Measurements from ENCODE around the gene PPP2R3A.
A peak's percentile ranks its signal among the peaks of the same experiment; 100 is the strongest.
"Not testable (repeated sequence)": the region's sequence is repeated elsewhere in the genome, so short reads cannot be mapped to it uniquely, and the experiment has no call there.

PPP2R3A gene

DNA sequence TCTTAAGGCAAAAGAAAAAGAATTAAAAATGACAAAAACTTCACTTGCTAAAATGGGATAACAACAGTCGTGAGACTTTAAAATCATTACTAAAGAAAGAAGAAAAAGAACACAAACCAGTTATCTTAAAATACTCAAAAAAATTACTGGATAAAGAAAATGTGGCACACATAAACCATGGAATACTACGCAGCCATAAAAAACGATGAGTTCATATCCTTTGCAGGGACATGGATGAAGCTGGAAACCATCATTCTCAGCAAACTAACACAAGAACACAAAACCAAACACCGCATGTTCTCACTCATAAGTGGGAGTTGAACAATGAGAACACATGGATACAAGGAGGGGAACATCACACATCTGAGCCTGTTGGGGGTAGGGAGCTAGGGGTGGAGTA is 202.7 kb downstream of the PPP2R3A start:
- H3K4ac ChIP-seq (ENCODE audit: low read depth in 1 of 2, low read length in 2 of 2); H3K4me3 ChIP-seq (ENCODE audit: insufficient read depth in 1 of 2, low read depth in 1 of 2, low read length in 2 of 2); H2BK15ac ChIP-seq (ENCODE audit: low read depth, poor library complexity, severe bottlenecking); H2BK120ac ChIP-seq (ENCODE audit: low read depth, low read length); H4K8ac ChIP-seq (ENCODE audit: low read length); DNase-seq; H2AK5ac ChIP-seq (ENCODE audit: low read length, severe bottlenecking); H3K14ac ChIP-seq (ENCODE audit: low read length in 2 of 2); H3K4me2 ChIP-seq (ENCODE audit: low read length, poor library complexity, severe bottlenecking); H3K79me1 ChIP-seq (replicated peaks; ENCODE audit: low read length, poor library complexity, severe bottlenecking); H3K36me3 ChIP-seq (ENCODE audit: control insufficient read depth in 1 of 2, insufficient read depth in 2 of 2, low read depth in 1 of 2, low read length in 2 of 2); H2BK5ac ChIP-seq (ENCODE audit: low read depth, low read length, poor library complexity, severe bottlenecking); H4K91ac ChIP-seq (ENCODE audit: low read length); H3K23ac ChIP-seq (ENCODE audit: low read length in 2 of 2); H3K27ac ChIP-seq (ENCODE audit: low read length, poor library complexity, severe bottlenecking); H3K9me3 ChIP-seq (ENCODE audit: control insufficient read depth, low read length); H3K18ac ChIP-seq (ENCODE audit: low read depth in 1 of 2, low read length in 2 of 2); H3K4me1 ChIP-seq (ENCODE audit: control insufficient read depth, insufficient read depth, low read depth, low read length); H3K9ac ChIP-seq (ENCODE audit: low read length); H3K27me3 ChIP-seq (ENCODE audit: control insufficient read depth in 1 of 2, insufficient read depth in 1 of 2, low read length in 2 of 2); H2AFZ ChIP-seq (ENCODE audit: low read depth, low read length); H2BK12ac ChIP-seq (ENCODE audit: low read length in 2 of 2): not testable (repeated sequence)
- no CpG with 5 or more reads among the region's 4 CpGs for WGBS

DNA sequence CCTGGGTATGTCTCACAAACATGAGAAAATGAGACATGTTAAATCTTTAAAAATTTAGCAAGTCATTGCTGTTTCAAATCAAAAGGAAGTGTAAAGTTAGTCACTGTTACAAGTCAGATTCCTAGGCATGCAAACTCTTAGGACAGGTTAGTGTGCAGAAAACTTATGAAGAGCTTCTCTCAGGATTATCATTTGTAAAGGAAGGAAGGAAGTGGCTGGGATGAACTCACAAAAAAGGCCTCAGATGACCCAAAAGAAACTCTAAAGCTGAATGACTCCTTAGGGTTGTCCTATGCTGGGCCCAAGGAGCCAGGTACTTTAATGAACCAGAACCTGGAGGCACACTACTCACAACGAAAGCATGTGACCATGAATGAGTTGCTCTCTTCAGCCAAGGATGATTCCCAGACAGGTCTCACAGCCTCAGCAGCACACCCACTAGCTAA is 205.6 kb downstream of the PPP2R3A start:
- Histone ChIP-seq H2BK15ac (ENCODE audit: low read depth, poor library complexity, severe bottlenecking) (no peak overlapping the region), H3K4me2 (ENCODE audit: low read length, poor library complexity, severe bottlenecking) (no peak overlapping the region), H3K27me3 (ENCODE audit: control insufficient read depth in 1 of 2, insufficient read depth in 1 of 2, low read length in 2 of 2) (no peaks in the 10 kb centered on the region), H3K9ac (ENCODE audit: low read length) (peak overlapping the region; percentile 29), H2BK12ac (ENCODE audit: low read length in 2 of 2) (no peak overlapping the region), H3K79me1 (replicated peaks; ENCODE audit: low read length, poor library complexity, severe bottlenecking) (no peaks in the 10 kb centered on the region), H2BK5ac (ENCODE audit: low read depth, low read length, poor library complexity, severe bottlenecking) (no peak overlapping the region), H2AK5ac (ENCODE audit: low read length, severe bottlenecking) (no peak overlapping the region), H2BK120ac (ENCODE audit: low read depth, low read length) (no peak overlapping the region), H4K91ac (ENCODE audit: low read length) (no peak overlapping the region), H3K36me3 (ENCODE audit: control insufficient read depth in 1 of 2, insufficient read depth in 2 of 2, low read depth in 1 of 2, low read length in 2 of 2) (no peaks in the 10 kb centered on the region), H3K27ac (ENCODE audit: low read length, poor library complexity, severe bottlenecking) (peak overlapping the region; percentile 0), H2AFZ (ENCODE audit: low read depth, low read length) (no peak overlapping the region), H3K23ac (ENCODE audit: low read length in 2 of 2) (no peak overlapping the region), H3K4me1 (ENCODE audit: control insufficient read depth, insufficient read depth, low read depth, low read length) (peaks cover 2% of the 10 kb centered on the region), H3K9me3 (ENCODE audit: control insufficient read depth, low read length) (no peaks in the 10 kb centered on the region), H3K4ac (ENCODE audit: low read depth in 1 of 2, low read length in 2 of 2) (no peak overlapping the region), H4K8ac (ENCODE audit: low read length) (no peak overlapping the region), H3K18ac (ENCODE audit: low read depth in 1 of 2, low read length in 2 of 2) (no peak overlapping the region), H3K14ac (ENCODE audit: low read length in 2 of 2) (no peak overlapping the region), H3K4me3 (ENCODE audit: insufficient read depth in 1 of 2, low read depth in 1 of 2, low read length in 2 of 2) (no peak overlapping the region)
- no peak for DNase-seq
- no CpG with 5 or more reads among the region's 1 CpG for WGBS

DNA sequence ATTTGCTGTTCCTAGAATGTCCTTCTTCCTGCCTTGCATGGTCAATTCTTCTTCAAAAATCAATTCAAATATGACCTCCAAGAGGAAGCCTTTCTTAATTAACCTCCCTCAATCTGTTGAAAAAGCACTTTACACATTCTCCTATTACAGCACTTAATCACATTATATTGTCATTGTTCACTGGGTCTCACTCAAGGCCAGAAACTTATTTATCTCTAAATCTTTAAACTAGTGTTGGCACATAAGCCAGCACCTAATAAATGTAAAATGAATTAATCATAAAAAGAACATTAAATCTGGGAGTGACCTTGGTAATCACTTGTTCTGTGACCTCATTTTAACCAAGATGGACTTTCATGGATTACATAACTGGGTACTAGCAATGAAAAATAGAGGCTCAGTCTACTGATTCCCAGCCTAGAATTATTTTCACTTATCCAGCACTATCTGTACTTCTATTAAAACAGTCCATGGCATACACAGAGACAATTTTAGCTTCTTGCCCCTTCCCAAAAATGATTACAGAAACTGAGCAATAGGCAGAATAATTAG is 208.5 kb downstream of the PPP2R3A start:
- H4K8ac ChIP-seq (ENCODE audit: low read length) = no peak overlapping the region
- H3K4me3 ChIP-seq (ENCODE audit: insufficient read depth in 1 of 2, low read depth in 1 of 2, low read length in 2 of 2) = no peak overlapping the region
- no peaks in the 10 kb centered on the region for H3K27me3 ChIP-seq (ENCODE audit: control insufficient read depth in 1 of 2, insufficient read depth in 1 of 2, low read length in 2 of 2)
- no peak overlapping the region for H3K18ac ChIP-seq (ENCODE audit: low read depth in 1 of 2, low read length in 2 of 2)
- no peak overlapping the region for H2AK5ac ChIP-seq (ENCODE audit: low read length, severe bottlenecking)
- no peak overlapping the region for H2AFZ ChIP-seq (ENCODE audit: low read depth, low read length)
- no peak overlapping the region for H2BK5ac ChIP-seq (ENCODE audit: low read depth, low read length, poor library complexity, severe bottlenecking)
- H2BK15ac ChIP-seq (ENCODE audit: low read depth, poor library complexity, severe bottlenecking) = no peak overlapping the region
- H4K91ac ChIP-seq (ENCODE audit: low read length) = no peak overlapping the region
- no peak overlapping the region for H2BK12ac ChIP-seq (ENCODE audit: low read length in 2 of 2)
- no peaks in the 10 kb centered on the region for H3K9me3 ChIP-seq (ENCODE audit: control insufficient read depth, low read length)
- no peak for DNase-seq
- no peak overlapping the region for H3K23ac ChIP-seq (ENCODE audit: low read length in 2 of 2)
- H2BK120ac ChIP-seq (ENCODE audit: low read depth, low read length) = no peak overlapping the region
- no peak overlapping the region for H3K4ac ChIP-seq (ENCODE audit: low read depth in 1 of 2, low read length in 2 of 2)
- H3K4me1 ChIP-seq (ENCODE audit: control insufficient read depth, insufficient read depth, low read depth, low read length) = peaks cover 3% of the 10 kb centered on the region
- H3K27ac ChIP-seq (ENCODE audit: low read length, poor library complexity, severe bottlenecking) = no peak overlapping the region
- H3K4me2 ChIP-seq (ENCODE audit: low read length, poor library complexity, severe bottlenecking) = no peak overlapping the region
- H3K79me1 ChIP-seq (replicated peaks; ENCODE audit: low read length, poor library complexity, severe bottlenecking) = no peaks in the 10 kb centered on the region
- no peaks in the 10 kb centered on the region for H3K36me3 ChIP-seq (ENCODE audit: control insufficient read depth in 1 of 2, insufficient read depth in 2 of 2, low read depth in 1 of 2, low read length in 2 of 2)
- H3K14ac ChIP-seq (ENCODE audit: low read length in 2 of 2) = no peak overlapping the region
- H3K9ac ChIP-seq (ENCODE audit: low read length) = no peak overlapping the region

DNA sequence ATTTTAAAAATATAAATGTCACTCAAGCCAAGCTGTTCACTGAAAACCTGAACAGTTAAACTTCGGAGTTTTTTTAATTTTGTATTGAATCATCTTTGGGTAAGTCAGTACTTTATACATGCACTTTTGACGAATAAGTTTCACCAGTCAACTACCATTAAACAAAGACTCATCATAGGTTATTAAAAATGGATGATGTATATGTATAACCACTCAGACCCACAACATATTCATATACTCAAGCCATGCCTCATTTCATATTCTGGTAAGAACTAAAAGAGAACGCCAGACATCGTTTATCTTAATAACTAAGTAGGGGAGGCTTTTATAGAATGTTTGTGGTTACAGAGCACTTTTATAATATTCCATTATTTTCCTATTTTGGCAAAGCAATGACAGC is 212.3 kb downstream of the PPP2R3A start:
- no peak overlapping the region for H3K4me3 ChIP-seq (ENCODE audit: insufficient read depth in 1 of 2, low read depth in 1 of 2, low read length in 2 of 2)
- no peak overlapping the region for H3K4me2 ChIP-seq (ENCODE audit: low read length, poor library complexity, severe bottlenecking)
- H3K36me3 ChIP-seq (ENCODE audit: control insufficient read depth in 1 of 2, insufficient read depth in 2 of 2, low read depth in 1 of 2, low read length in 2 of 2) = no peaks in the 10 kb centered on the region
- H2AK5ac ChIP-seq (ENCODE audit: low read length, severe bottlenecking) = no peak overlapping the region
- no peak overlapping the region for H2BK15ac ChIP-seq (ENCODE audit: low read depth, poor library complexity, severe bottlenecking)
- WGBS = no CpG with 5 or more reads among the region's 4 CpGs
- H2AFZ ChIP-seq (ENCODE audit: low read depth, low read length) = no peak overlapping the region
- no peak overlapping the region for H2BK120ac ChIP-seq (ENCODE audit: low read depth, low read length)
- no peak overlapping the region for H3K23ac ChIP-seq (ENCODE audit: low read length in 2 of 2)
- H2BK12ac ChIP-seq (ENCODE audit: low read length in 2 of 2) = no peak overlapping the region
- H4K91ac ChIP-seq (ENCODE audit: low read length) = no peak overlapping the region
- H3K79me1 ChIP-seq (replicated peaks; ENCODE audit: low read length, poor library complexity, severe bottlenecking) = no peaks in the 10 kb centered on the region
- no peak overlapping the region for H3K14ac ChIP-seq (ENCODE audit: low read length in 2 of 2)
- H3K9me3 ChIP-seq (ENCODE audit: control insufficient read depth, low read length) = no peaks in the 10 kb centered on the region
- H3K27me3 ChIP-seq (ENCODE audit: control insufficient read depth in 1 of 2, insufficient read depth in 1 of 2, low read length in 2 of 2) = no peaks in the 10 kb centered on the region
- H3K27ac ChIP-seq (ENCODE audit: low read length, poor library complexity, severe bottlenecking) = no peak overlapping the region
- peaks cover 9% of the 10 kb centered on the region for H3K4me1 ChIP-seq (ENCODE audit: control insufficient read depth, insufficient read depth, low read depth, low read length)
- no peak overlapping the region for H4K8ac ChIP-seq (ENCODE audit: low read length)
- no peak overlapping the region for H3K18ac ChIP-seq (ENCODE audit: low read depth in 1 of 2, low read length in 2 of 2)
- no peak overlapping the region for H3K9ac ChIP-seq (ENCODE audit: low read length)
- no peak overlapping the region for H2BK5ac ChIP-seq (ENCODE audit: low read depth, low read length, poor library complexity, severe bottlenecking)
- no peak for DNase-seq
- H3K4ac ChIP-seq (ENCODE audit: low read depth in 1 of 2, low read length in 2 of 2) = no peak overlapping the region

All from mesenchymal stem cell (in vitro differentiated cells and primary cell).